ENCODE data around the gene KCTD12. TPM values are rescaled to one million over a fixed set of nuclear protein-coding genes. Genes with fewer than 3 reads are reported as not detected.
"Not testable (repeated sequence)": the region's sequence is repeated elsewhere in the genome, so short reads cannot be mapped to it uniquely, and the experiment has no call there.

KCTD12 gene
- total RNA-seq, 2 experiments from 2014 or later: 5.8 to 5.9 TPM

GRCh38 chr13:76904507-76904906 is 18.3 kb upstream of the KCTD12 start:
- H3K36me3 Mint-ChIP-seq (ENCODE audit: low read depth): no peaks in the 10 kb centered on the region
- no peak for DNase-seq
- no peak overlapping the region for H3K27ac Mint-ChIP-seq
- no peak overlapping the region for H3K4me3 Mint-ChIP-seq
- H3K4me1 Mint-ChIP-seq: no peaks in the 10 kb centered on the region
- peaks cover 25% of the 10 kb centered on the region for H3K27me3 Mint-ChIP-seq
- H3K9me3 Mint-ChIP-seq: no peaks in the 10 kb centered on the region
- ChIA-PET POLR2A (no interaction called here), CTCF (interaction anchor here (0.8 to 1.4 kb wide), 5 partner anchors 10 to 1034 kb away, joined by 3 to 4 read pairs (median 3); no protein-coding TSS in a partner anchor)

GRCh38 chr13:76903544-76904162 is 17.4 kb upstream of the KCTD12 start:
- H3K27ac Mint-ChIP-seq: no peak overlapping the region
- H3K36me3 Mint-ChIP-seq (ENCODE audit: low read depth): peaks cover 1% of the 10 kb centered on the region
- CTCF ChIA-PET: interaction anchor here (0.8 to 1.4 kb wide), 5 partner anchors 9 to 1033 kb away, joined by 3 to 4 read pairs (median 3); no protein-coding TSS in a partner anchor
- peak; percentile 77 for DNase-seq
- H3K4me3 Mint-ChIP-seq: no peak overlapping the region
- H3K9me3 Mint-ChIP-seq: peaks cover 8% of the 10 kb centered on the region
- H3K4me1 Mint-ChIP-seq: no peaks in the 10 kb centered on the region
- POLR2A ChIA-PET: no interaction called here
- peaks cover 25% of the 10 kb centered on the region for H3K27me3 Mint-ChIP-seq

- DNase-seq; POLR2A ChIA-PET; H3K4me3 Mint-ChIP-seq; H3K4me1 Mint-ChIP-seq; H3K27ac Mint-ChIP-seq; H3K36me3 Mint-ChIP-seq (ENCODE audit: low read depth): not testable (repeated sequence)
- peaks cover 26% of the 10 kb centered on the region for H3K27me3 Mint-ChIP-seq
- H3K9me3 Mint-ChIP-seq: peaks cover 11% of the 10 kb centered on the region
- CTCF ChIA-PET: interaction anchor here (1.7 kb wide), 1 partner anchor 14 kb away, joined by 6 read pairs; no protein-coding TSS in a partner anchor
These were observed 12.9 kb upstream of the KCTD12 start for GRCh38 chr13:76899066-76899465.

- H3K36me3 Mint-ChIP-seq (ENCODE audit: low read depth); H3K4me3 Mint-ChIP-seq; H3K27ac Mint-ChIP-seq; DNase-seq; POLR2A ChIA-PET: not testable (repeated sequence)
- CTCF ChIA-PET: interaction anchor here (0.7 to 1.4 kb wide), 5 partner anchors 8 to 167 kb away, joined by 3 to 4 read pairs (median 3); partner anchors contain the start of gene KCTD12
- Mint-ChIP-seq H3K27me3 (peaks cover 25% of the 10 kb centered on the region), H3K9me3 (peaks cover 11% of the 10 kb centered on the region), H3K4me1 (peaks cover 12% of the 10 kb centered on the region)
These were observed 11.0 kb upstream of the KCTD12 start for GRCh38 chr13:76897171-76897570.

- Mint-ChIP-seq H3K4me3 (no peak overlapping the region), H3K27me3 (peaks cover 24% of the 10 kb centered on the region), H3K4me1 (peaks cover 12% of the 10 kb centered on the region), H3K36me3 (ENCODE audit: low read depth) (peaks cover 1% of the 10 kb centered on the region), H3K27ac (no peak overlapping the region), H3K9me3 (peaks cover 11% of the 10 kb centered on the region)
- ChIA-PET POLR2A (no interaction called here), CTCF (interaction anchor here (1.2 to 2.2 kb wide), 3 partner anchors 8 to 9 kb away, joined by 3 to 8 read pairs (median 4); partner anchors contain the start of gene KCTD12)
- DNase-seq: no peak
These were observed 8.4 kb upstream of the KCTD12 start for GRCh38 chr13:76894401-76895110.

GRCh38 chr13:76892488-76892887 is 6.3 kb upstream of the KCTD12 start:
- no peak for DNase-seq
- Mint-ChIP-seq H3K4me1 (peaks cover 12% of the 10 kb centered on the region), H3K36me3 (ENCODE audit: low read depth) (no peaks in the 10 kb centered on the region), H3K27ac (no peak overlapping the region), H3K4me3 (no peak overlapping the region), H3K9me3 (peaks cover 3% of the 10 kb centered on the region), H3K27me3 (peaks cover 34% of the 10 kb centered on the region)
- ChIA-PET CTCF (no interaction called here), POLR2A (no interaction called here)

GRCh38 chr13:76890021-76890420 is 3.8 kb upstream of the KCTD12 start:
- no peak overlapping the region for H3K27ac Mint-ChIP-seq
- peaks cover 31% of the 10 kb centered on the region for H3K27me3 Mint-ChIP-seq
- no peaks in the 10 kb centered on the region for H3K36me3 Mint-ChIP-seq (ENCODE audit: low read depth)
- POLR2A ChIA-PET: no interaction called here
- H3K4me3 Mint-ChIP-seq: no peak overlapping the region
- H3K4me1 Mint-ChIP-seq: peaks cover 21% of the 10 kb centered on the region
- H3K9me3 Mint-ChIP-seq: no peaks in the 10 kb centered on the region
- CTCF ChIA-PET: no interaction called here
- no peak for DNase-seq

- Mint-ChIP-seq H3K36me3 (ENCODE audit: low read depth) (no peaks in the 10 kb centered on the region), H3K4me3 (no peak overlapping the region), H3K27me3 (peaks cover 31% of the 10 kb centered on the region), H3K9me3 (no peaks in the 10 kb centered on the region), H3K4me1 (peaks cover 20% of the 10 kb centered on the region), H3K27ac (no peak overlapping the region)
- DNase-seq: no peak
- CTCF ChIA-PET: interaction anchor here (1.0 kb wide), 2 partner anchors 9 to 10 kb away, joined by 4 read pairs; no protein-coding TSS in a partner anchor
- POLR2A ChIA-PET: no interaction called here
These were observed 3.0 kb upstream of the KCTD12 start for GRCh38 chr13:76889254-76889653.

GRCh38 chr13:76888421-76888820 is 2.2 kb upstream of the KCTD12 start:
- DNase-seq: no peak
- Mint-ChIP-seq H3K9me3 (no peaks in the 10 kb centered on the region), H3K4me1 (peaks cover 21% of the 10 kb centered on the region), H3K27me3 (peaks cover 30% of the 10 kb centered on the region), H3K36me3 (ENCODE audit: low read depth) (no peaks in the 10 kb centered on the region), H3K27ac (no peak overlapping the region), H3K4me3 (no peak overlapping the region)
- POLR2A ChIA-PET: no interaction called here
- CTCF ChIA-PET: interaction anchor here (1.0 kb wide), 2 partner anchors 9 to 10 kb away, joined by 4 read pairs; no protein-coding TSS in a partner anchor

GRCh38 chr13:76887076-76887563 is 915 bp upstream of the KCTD12 start:
- Mint-ChIP-seq H3K9me3 (no peaks in the 10 kb centered on the region), H3K27ac (peak overlapping the region; percentile 62), H3K4me1 (peaks cover 26% of the 10 kb centered on the region), H3K36me3 (ENCODE audit: low read depth) (peaks cover 3% of the 10 kb centered on the region), H3K4me3 (peak overlapping the region; percentile 76), H3K27me3 (peaks cover 24% of the 10 kb centered on the region)
- POLR2A ChIA-PET: no interaction called here
- CTCF ChIA-PET: interaction anchor here (0.9 to 2.8 kb wide), 4 partner anchors 8 to 18 kb away, joined by 3 to 17 read pairs (median 7); no protein-coding TSS in a partner anchor
- DNase-seq: no peak

- no peak for DNase-seq
- peak overlapping the region; percentile 72 for H3K4me3 Mint-ChIP-seq
- H3K27ac Mint-ChIP-seq: peak overlapping the region; percentile 71
- H3K4me1 Mint-ChIP-seq: peaks cover 29% of the 10 kb centered on the region
- peaks cover 3% of the 10 kb centered on the region for H3K36me3 Mint-ChIP-seq (ENCODE audit: low read depth)
- POLR2A ChIA-PET: no interaction called here
- CTCF ChIA-PET: interaction anchor here (1.0 to 2.8 kb wide), 8 partner anchors 9 to 128 kb away, joined by 3 to 17 read pairs (median 4); no protein-coding TSS in a partner anchor
- no peaks in the 10 kb centered on the region for H3K9me3 Mint-ChIP-seq
- H3K27me3 Mint-ChIP-seq: peaks cover 23% of the 10 kb centered on the region
These were observed 257 bp downstream of the KCTD12 start for GRCh38 chr13:76886005-76886291.

GRCh38 chr13:76885203-76886004 is 801 bp downstream of the KCTD12 start:
- Mint-ChIP-seq H3K9me3 (no peaks in the 10 kb centered on the region), H3K27me3 (peaks cover 17% of the 10 kb centered on the region), H3K27ac (peak overlapping the region; percentile 75), H3K4me3 (peak overlapping the region; percentile 82), H3K36me3 (ENCODE audit: low read depth) (peaks cover 3% of the 10 kb centered on the region), H3K4me1 (peaks cover 32% of the 10 kb centered on the region)
- ChIA-PET POLR2A (no interaction called here), CTCF (interaction anchor here (1.0 to 2.8 kb wide), 11 partner anchors 9 to 1016 kb away, joined by 3 to 17 read pairs (median 5); no protein-coding TSS in a partner anchor)
- DNase-seq: peak; percentile 51
